GM23248 (cell line): ENCODE measurements around the gene AGGF1.

ENCODE experiments used
- EZH2 ChIP-seq: fragments of 200-600 bp; sonication (generic); IDR thresholded peaks from 2 replicates; pipeline ENCODE4 v1.6.1; 2018; ENCODE audit warnings: antibody characterized with exemption, mild to moderate bottlenecking; ENCODE audit not compliant: insufficient read depth, poor library complexity, severe bottlenecking
- EZH2phosphoT487 ChIP-seq: fragments of 200-600 bp; sonication (generic); IDR thresholded peaks from 2 replicates; pipeline ENCODE4 v1.6.1; 2018; ENCODE audit warnings: antibody characterized with exemption, moderate library complexity, mild to moderate bottlenecking, low read depth; ENCODE audit not compliant: insufficient read depth

GRCh38 chr5:77087484-77088261 is 57.5 kb downstream of the AGGF1 start:
- no peak for TF ChIP-seq EZH2
- no peak for TF ChIP-seq EZH2phosphoT487
